ENCODE measurements around the gene FER. TPM values are rescaled to one million over a fixed set of nuclear protein-coding genes. Genes with fewer than 3 reads are reported as not detected.

FER gene
- total and polyA plus RNA-seq, 8 donors: 1.4 to 15.3 (median 6.2) TPM

DNA sequence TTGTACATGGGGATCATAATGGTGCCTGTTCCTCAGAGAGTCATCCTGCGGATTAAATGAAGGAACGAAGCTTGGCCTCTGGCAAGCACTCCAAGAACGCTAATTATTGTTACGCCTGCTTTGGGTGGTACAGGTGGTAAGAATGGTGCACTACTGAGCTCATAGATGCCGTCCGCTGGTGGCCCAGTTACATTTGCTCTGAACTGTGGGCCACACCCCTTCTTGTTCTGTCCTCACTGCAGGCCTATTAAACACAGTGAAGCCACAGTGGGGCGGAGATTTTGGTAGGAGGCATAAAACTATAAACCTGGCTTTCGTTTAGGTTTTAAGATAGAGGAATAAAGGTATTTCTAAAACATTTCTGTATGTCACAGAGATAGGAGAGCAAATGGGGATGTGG, 40.6 kb upstream of the FER start:
- TF ChIP-seq, protein P1, sequence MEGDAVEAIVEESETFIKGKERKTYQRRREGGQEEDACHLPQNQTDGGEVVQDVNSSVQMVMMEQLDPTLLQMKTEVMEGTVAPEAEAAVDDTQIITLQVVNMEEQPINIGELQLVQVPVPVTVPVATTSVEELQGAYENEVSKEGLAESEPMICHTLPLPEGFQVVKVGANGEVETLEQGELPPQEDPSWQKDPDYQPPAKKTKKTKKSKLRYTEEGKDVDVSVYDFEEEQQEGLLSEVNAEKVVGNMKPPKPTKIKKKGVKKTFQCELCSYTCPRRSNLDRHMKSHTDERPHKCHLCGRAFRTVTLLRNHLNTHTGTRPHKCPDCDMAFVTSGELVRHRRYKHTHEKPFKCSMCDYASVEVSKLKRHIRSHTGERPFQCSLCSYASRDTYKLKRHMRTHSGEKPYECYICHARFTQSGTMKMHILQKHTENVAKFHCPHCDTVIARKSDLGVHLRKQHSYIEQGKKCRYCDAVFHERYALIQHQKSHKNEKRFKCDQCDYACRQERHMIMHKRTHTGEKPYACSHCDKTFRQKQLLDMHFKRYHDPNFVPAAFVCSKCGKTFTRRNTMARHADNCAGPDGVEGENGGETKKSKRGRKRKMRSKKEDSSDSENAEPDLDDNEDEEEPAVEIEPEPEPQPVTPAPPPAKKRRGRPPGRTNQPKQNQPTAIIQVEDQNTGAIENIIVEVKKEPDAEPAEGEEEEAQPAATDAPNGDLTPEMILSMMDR (IDR thresholded peaks at IDR 0.05): no peak
- no peaks in the 10 kb centered on the region for H3K4me1 ChIP-seq
- no peak overlapping the region for H3K4me3 ChIP-seq
- no peaks in the 10 kb centered on the region for H3K9me3 ChIP-seq
- no peak for ATAC-seq
- H3K36me3 ChIP-seq: no peaks in the 10 kb centered on the region
- 91 to 92% methylated on average over 8 of the region's 8 CpGs for WGBS, 2 donors
- intact Hi-C loops (cut with DNase I): no loop called here
- DNase-seq: no peak
- H3K27me3 ChIP-seq: no peaks in the 10 kb centered on the region
- no peak overlapping the region for H3K27ac ChIP-seq
- no peak for FAIRE-seq

DNA sequence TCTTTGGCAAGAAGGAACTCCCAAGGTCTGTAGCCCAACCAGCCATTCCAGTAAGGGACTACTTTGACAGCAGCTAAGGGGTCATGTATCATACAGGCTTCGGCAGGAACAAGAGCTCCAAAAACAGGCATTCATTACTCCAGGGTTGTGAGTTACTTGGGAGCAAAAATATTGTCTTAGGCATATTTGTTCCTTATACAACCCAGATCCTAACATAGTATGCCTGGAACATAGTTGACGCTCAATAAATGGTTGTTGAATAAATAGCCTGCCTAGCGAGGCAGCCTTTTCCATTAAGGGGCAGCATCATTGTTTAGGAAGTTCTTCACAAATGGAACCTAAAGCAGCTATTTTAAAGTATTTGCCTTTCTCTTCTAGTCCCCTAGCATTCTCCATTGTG, 35.8 kb upstream of the FER start:
- TF ChIP-seq, protein P1 (IDR thresholded peaks at IDR 0.05): no peak
- Histone ChIP-seq H3K27me3 (no peaks in the 10 kb centered on the region), H3K36me3 (no peaks in the 10 kb centered on the region), H3K4me1 (no peaks in the 10 kb centered on the region), H3K9me3 (no peaks in the 10 kb centered on the region), H3K27ac (no peak overlapping the region), H3K4me3 (no peak overlapping the region)
- intact Hi-C loops (cut with DNase I): no loop called here
- FAIRE-seq (no peak), DNase-seq (no peak), ATAC-seq (no peak)
- 79 to 81% methylated on average over 3 of the region's 3 CpGs for WGBS, 2 donors

DNA sequence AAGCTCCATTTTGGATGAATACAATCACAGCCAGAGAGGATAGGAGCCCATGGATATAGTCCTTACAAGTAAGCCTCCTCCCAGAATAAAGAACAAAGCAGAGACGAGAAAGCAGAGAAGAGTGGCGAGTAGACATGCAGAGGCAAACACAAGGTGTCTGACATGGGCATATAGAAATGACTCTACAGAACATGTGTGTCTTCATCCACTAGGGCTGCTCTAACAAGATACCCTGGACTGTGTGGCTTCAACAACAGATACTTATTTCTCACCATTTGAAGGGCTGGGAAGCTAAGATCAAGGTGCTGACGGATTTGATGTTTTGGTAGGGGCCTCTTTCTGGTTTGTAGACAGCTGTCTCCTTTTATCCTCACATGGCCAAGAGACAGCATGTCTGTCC, 32.3 kb upstream of the FER start:
- TF ChIP-seq, protein P1 (IDR thresholded peaks at IDR 0.05): no peak

DNA sequence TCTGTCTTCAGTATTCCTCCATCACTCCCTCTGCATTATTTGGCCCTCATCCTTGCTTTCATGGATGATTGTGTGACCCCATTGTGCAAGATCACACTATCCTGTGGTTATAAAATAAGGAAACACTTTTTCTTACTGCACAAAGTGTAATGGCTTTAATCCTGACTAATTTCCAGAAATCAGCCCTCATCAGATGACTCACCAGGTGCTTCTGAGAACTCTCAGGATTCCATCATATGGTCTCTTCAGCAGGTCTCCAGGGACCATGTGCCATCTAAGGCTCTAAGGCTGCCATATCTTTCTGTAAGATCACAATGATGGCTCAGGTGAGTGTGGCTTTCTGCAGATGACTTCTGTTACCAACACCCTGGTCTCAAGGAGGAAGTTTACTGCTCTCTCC, 27.3 kb upstream of the FER start:
- no peaks in the 10 kb centered on the region for H3K36me3 ChIP-seq
- ATAC-seq: no peak
- H3K27ac ChIP-seq: no peak overlapping the region
- no peak for FAIRE-seq
- TF ChIP-seq, protein P1 (IDR thresholded peaks at IDR 0.05): no peak
- no peaks in the 10 kb centered on the region for H3K4me1 ChIP-seq
- H3K27me3 ChIP-seq: no peaks in the 10 kb centered on the region
- no peaks in the 10 kb centered on the region for H3K9me3 ChIP-seq
- intact Hi-C loops (cut with DNase I): no loop called here
- DNase-seq: no peak
- H3K4me3 ChIP-seq: no peak overlapping the region

More for the DNA sequence above, 32.3 kb upstream of the FER start:
- Histone ChIP-seq H3K9me3 (no peaks in the 10 kb centered on the region), H3K27ac (no peak overlapping the region), H3K27me3 (no peaks in the 10 kb centered on the region), H3K36me3 (no peaks in the 10 kb centered on the region), H3K4me1 (no peaks in the 10 kb centered on the region), H3K4me3 (no peak overlapping the region)
- DNase-seq (no peak), FAIRE-seq (no peak), ATAC-seq (no peak)
- 70 to 76% methylated on average over 3 of the region's 3 CpGs for WGBS, 2 donors
- intact Hi-C loops (cut with DNase I): no loop called here

DNA sequence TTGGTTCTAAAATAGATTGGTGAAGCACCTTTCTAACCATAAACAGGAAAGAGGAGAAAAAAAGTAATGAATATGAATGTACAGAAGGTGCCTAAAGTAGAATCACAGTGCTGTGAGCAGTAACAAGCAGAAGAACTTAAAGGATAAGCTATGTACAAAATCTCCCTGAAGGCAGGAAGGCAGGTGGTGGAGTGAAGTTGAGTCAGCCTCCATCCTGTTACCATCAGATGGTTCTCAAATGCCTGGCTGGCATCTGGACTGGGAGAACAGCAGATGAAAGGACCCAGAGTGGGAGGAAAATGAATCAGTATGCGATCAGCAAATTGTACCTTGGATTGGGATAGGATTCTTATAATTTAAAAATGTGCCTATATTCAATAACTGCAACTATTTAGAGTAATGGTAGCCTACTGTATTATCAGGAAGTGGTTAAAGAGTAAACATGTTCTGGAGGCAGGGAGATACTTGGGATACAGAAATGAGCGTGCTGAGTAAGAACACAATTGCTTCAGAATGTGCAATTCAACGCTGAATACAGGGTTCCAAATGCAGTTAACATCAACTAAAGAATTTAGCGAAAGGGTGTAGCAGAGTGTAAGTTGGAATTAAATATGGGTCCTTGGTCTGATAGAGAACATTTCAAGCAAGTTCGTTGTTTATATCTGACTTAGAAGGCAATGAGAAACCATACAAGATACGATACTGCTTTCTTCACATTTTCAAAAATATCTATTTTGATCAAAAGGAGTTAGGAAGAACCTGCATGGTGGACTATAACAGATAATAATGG, 21.1 kb upstream of the FER start:
- Histone ChIP-seq H3K4me1 (no peaks in the 10 kb centered on the region), H3K36me3 (no peaks in the 10 kb centered on the region), H3K9me3 (no peaks in the 10 kb centered on the region), H3K27ac (peak overlapping the region in 2 of 4 donors; percentile 96 to 97), H3K27me3 (no peaks in the 10 kb centered on the region), H3K4me3 (peak overlapping the region in 2 of 4 donors; percentile 57 to 78)
- ATAC-seq (no peak), DNase-seq (no peak), FAIRE-seq (no peak)
- intact Hi-C loops (cut with DNase I): no loop called here
- TF ChIP-seq, protein P1 (IDR thresholded peaks at IDR 0.05): no peak
- 69 to 70% methylated on average over 6 of the region's 6 CpGs for WGBS, 2 donors

Data from pancreas (tissue), 10 donors.